Measurements from ENCODE around the gene SUN2.

SUN2 gene

DNA sequence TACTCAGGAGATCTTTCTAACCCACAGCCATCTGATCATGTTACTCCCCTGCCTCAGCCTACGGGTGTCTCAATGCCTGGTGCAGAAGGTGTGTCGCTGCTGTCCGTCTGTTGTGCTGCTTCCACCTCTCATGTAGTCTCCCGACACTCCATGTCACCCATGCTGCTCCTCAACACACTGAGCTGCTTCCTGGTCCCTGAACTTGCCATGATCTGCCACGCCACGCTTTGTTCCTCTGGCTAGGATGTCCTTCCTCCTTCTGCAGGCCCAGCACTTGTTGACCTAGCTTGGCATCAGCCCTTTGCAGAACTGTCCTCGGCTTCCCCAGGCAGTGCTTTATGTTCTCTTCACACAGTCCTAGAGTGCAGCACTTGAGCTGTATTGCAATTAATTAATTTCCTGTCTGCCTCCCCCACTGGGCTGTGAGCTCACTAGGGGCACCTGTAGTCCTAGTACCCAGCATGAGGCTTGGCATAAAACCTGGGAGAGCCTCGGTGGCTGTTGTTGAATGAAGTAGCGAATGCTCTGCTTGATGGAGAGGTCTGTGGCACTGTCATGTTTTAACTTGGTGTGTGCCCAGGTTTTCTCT is 40.5 kb downstream of the SUN2 start:
- DNase-seq = no peak

GRCh38 chr22:38713921-38714320 is 41.9 kb downstream of the SUN2 start:
- DNase-seq = no peak

DNA sequence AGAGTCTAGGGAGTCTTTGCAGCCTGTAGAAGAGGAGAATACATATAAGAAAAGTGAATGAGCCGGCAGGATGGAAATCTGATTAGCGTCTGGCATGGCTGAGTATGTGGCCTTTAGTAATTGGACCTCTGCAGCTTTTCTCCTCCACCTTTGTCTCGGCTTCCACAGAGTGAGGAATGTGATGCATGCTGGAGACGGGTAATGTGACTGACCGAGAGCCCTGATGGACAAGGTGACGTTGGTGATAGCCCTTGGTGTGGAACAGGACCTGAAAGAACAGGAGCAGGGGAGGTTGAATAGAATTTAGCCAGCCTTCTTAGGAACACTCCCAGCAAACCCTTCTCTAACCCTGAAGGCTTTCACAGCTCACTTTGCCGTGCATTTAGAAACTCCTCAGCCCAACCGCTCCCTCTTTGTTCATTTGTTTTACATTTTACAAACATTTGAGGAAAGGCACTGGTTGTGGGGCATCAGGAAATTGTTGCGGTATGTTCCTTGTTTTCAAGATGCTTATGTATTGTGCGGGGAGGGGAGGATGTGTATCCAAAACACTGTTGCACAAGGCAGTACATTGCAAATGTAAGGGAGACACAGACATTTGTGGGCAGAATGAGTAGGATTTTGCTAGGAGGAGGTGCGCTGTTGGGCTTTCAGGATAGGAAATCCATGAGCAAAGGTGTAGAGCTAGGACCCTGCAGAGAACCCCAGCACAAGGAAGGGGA is 43.2 kb downstream of the SUN2 start:
- no peak for DNase-seq

GRCh38 chr22:38710866-38711265 is 44.9 kb downstream of the SUN2 start:
- no peak for DNase-seq

DNA sequence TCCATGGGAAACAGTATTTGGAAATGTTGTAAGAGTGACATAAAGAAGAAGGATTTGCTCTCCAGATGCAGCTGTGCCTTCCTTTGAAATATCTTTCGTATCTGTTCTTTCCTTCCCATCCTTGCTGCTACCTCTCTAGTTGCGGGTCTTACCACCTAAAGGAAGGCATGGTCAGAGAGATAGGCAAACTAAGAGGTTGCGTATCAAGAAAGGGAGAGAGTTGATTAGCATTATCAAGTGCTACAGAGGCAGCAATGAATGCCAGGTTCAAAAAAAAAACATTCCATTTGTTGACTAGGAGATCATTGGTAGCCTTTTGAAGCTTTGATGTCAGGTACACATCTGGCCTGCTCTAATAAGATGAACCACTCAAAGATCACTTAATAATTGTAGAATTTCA is 45.4 kb downstream of the SUN2 start:
- no peak for DNase-seq

- no peak for DNase-seq
Observed at GRCh38 chr22:38709306-38709705, 46.5 kb downstream of the SUN2 start.

GRCh38 chr22:38707984-38708383 is 47.8 kb downstream of the SUN2 start:
- no peak for DNase-seq

GRCh38 chr22:38707346-38707745 is 48.5 kb downstream of the SUN2 start:
- no peak for DNase-seq

DNA sequence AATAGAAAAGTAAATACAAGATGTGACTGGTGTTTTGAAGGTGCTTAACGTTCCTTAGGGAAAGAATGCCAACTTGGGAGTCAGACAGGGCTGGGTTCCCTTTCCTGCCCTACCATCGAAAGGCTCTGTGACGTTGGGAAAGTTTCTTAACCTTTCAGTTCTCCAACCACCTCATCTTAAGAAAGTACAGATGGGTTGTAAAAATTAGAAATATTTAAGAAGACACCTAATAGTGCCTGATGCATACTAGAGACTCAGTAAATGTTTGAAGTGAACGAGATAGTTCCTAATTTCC is 49.0 kb downstream of the SUN2 start:
- no peak for DNase-seq

- DNase-seq = peak; percentile 36
Observed at GRCh38 chr22:38706101-38706900, 49.5 kb downstream of the SUN2 start.

DNA sequence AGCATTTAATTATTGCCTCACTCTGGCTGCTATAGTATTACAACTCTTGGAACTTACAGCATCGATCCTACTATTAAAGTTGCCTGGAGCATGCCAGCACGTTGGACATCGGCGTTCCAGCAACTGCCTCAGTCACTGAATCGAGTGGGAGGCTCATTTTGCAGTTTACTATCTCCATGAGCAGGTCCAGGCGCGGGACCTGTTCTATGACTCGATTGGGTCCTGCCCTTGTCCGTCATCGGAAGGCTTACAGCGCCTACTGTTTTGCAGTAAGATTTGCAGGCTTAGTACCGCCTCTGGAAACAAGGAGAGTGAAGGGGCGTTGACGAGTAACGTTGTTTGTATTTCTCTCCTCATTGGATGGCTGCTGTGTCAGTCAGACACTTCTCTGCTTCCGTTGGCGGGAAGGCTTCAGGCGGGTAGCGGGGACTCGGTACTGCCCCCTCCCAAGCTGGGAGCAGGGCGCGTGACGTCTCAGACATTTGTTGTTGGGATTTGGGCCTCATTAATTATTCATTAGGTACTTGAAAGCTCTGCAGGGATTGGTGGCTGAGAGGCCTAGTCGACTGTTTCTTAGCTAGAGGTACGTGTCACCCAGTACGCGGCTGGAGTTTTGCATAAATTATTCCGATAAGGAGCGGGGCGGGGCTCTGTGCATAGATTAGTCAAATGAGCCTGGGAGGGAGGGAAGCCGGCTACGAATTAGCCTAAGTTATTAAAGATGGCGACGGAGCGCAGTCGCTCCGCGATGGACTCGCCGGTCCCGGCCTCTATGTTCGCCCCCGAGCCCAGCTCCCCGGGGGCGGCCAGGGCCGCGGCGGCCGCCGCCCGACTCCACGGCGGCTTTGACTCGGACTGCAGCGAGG is 50.3 kb downstream of the SUN2 start, which contains the start of gene GTPBP1:
GTPBP1 (plus strand) TSS at position 710 of the 866 bp plus-strand sequence; CDS start at position 722, 12 bp downstream.
- peak; percentile 97 for DNase-seq

DNA sequence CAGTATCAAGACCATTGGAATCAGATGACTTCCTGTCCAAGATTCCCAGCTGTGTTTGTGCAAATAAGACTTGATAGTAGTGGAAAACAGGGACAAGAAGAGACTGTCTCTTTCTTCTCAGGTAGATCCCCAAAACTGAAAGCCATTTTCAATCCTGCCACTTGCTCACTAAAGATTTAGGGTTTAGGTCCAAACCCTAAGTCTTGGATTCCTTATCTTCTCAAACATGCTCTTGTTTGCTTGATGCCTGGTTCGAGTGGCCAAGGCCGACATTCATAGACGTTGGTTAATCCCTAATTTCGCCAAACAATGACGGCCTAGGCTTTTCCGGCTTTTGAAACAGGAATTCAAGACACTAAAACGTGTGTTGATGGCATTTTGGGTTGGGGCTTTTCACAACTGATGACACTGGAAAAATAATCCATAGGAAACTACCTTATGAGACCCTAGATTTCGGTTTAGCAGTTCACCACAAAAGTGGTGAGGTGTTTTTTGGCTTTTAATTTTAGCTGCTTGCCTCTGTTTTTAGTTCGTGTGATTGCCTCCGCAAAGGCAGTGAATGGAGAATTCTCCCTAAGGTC is 51.1 kb downstream of the SUN2 start:
- DNase-seq = no peak

- DNase-seq = peak; percentile 96
Observed at GRCh38 chr22:38700789-38701628, 54.8 kb downstream of the SUN2 start, which contains the start of gene JOSD1. TSS of gene JOSD1 (minus strand) at chr22:38700943. CDS start at chr22:38699987, 956 bp downstream.

GRCh38 chr22:38700270-38700788 is 55.5 kb downstream of the SUN2 start:
- DNase-seq = no peak

- DNase-seq = no peak
Observed at GRCh38 chr22:38699784-38700183, 56.0 kb downstream of the SUN2 start.

DNA sequence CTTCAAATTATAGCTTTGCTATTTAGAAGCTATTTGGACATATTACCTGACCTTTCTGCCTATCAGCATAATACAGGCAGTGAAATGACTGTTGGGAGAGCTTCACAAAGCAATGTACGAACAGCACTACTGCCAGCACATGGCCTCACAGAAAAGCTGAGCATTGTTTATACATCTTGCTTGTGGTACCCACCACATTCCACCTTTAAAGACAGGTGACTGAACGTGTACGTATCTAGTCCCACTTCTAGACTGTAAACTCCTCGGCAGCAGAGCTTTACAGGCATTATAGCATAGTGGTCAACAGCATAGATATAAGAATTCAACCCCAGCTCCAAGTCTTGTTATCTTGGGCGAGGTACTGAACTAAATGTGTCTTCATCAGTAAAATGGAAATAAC is 56.7 kb downstream of the SUN2 start:
- DNase-seq = no peak

GRCh38 chr22:38698407-38699094 is 57.2 kb downstream of the SUN2 start:
- DNase-seq = no peak

- DNase-seq = no peak
Observed at GRCh38 chr22:38697425-38698089, 58.2 kb downstream of the SUN2 start.

- DNase-seq = peak; percentile 63
Observed at GRCh38 chr22:38696606-38697424, 59.0 kb downstream of the SUN2 start.

Data from CD4-positive, alpha-beta T cell treated with Interleukin-6 for 4 hours (primary cell).